Stimulated activated effector memory CD8-positive, alpha-beta T cell treated with anti-CD3 and anti-CD28 coated beads, Interleukin-12 subunit alpha, Interleukin-12 subunit beta, amount 100 ng/mL, for 72 hours (primary cell): ENCODE measurements around the gene RXRA.

Source experiments
- ATAC-seq: fragments of 150-1000 bp; cut with Tn5 transposase; 2 replicates; pipeline ENCODE4 v1.10.0; 2021
- DNase-seq, 2 donors: peaks; one replicate each; pipeline ENCODE4 v3.0.0; 2021 to 2022; ENCODE audit warnings: low spot score in 2 of 2
- H3K27ac Mint-ChIP-seq: one replicate; pipeline ENCODE4 v1.8.0; 2022; ENCODE audit warnings: mild to moderate bottlenecking, mixed read lengths
- H3K36me3 Mint-ChIP-seq: one replicate; pipeline ENCODE4 v1.8.0; 2022; ENCODE audit warnings: mild to moderate bottlenecking, mixed read lengths
- H3K4me1 Mint-ChIP-seq: one replicate; pipeline ENCODE4 v1.8.0; 2022; ENCODE audit warnings: mixed read lengths
- H3K4me3 Mint-ChIP-seq: one replicate; pipeline ENCODE4 v1.8.0; 2022; ENCODE audit warnings: mild to moderate bottlenecking, mixed read lengths
- H3K9me3 Mint-ChIP-seq: one replicate; pipeline ENCODE4 v1.8.0; 2022; ENCODE audit warnings: mixed read lengths

Gene RXRA

GRCh38 chr9:134324359-134325095, 1.7 kb upstream of the RXRA start:
- H3K27ac Mint-ChIP-seq = peak overlapping the region; percentile 34
- H3K4me1 Mint-ChIP-seq = peaks cover 15% of the 10 kb centered on the region
- no peaks in the 10 kb centered on the region for H3K9me3 Mint-ChIP-seq
- no peaks in the 10 kb centered on the region for H3K36me3 Mint-ChIP-seq
- peak overlapping the region; percentile 68 for H3K4me3 Mint-ChIP-seq
- peak; percentile 50 for ATAC-seq
- DNase-seq = no peak

- Mint-ChIP-seq H3K4me1 (peaks cover 23% of the 10 kb centered on the region), H3K4me3 (peak overlapping the region; percentile 68), H3K27ac (no peak overlapping the region), H3K9me3 (no peaks in the 10 kb centered on the region), H3K36me3 (no peaks in the 10 kb centered on the region)
- no peak for DNase-seq
- ATAC-seq = peak; percentile 4
Measured at GRCh38 chr9:134325096-134325812, 1.0 kb upstream of the RXRA start.

- H3K4me1 Mint-ChIP-seq = peaks cover 29% of the 10 kb centered on the region
- no peak for ATAC-seq
- no peaks in the 10 kb centered on the region for H3K9me3 Mint-ChIP-seq
- H3K36me3 Mint-ChIP-seq = no peaks in the 10 kb centered on the region
- no peak for DNase-seq
- H3K27ac Mint-ChIP-seq = no peak overlapping the region
- H3K4me3 Mint-ChIP-seq = peak overlapping the region; percentile 47
Measured at GRCh38 chr9:134326724-134327601, 708 bp downstream of the RXRA start.

GRCh38 chr9:134327671-134328231, 1.5 kb downstream of the RXRA start:
- Mint-ChIP-seq H3K4me3 (peak overlapping the region; percentile 47), H3K27ac (no peak overlapping the region), H3K4me1 (peaks cover 29% of the 10 kb centered on the region), H3K36me3 (no peaks in the 10 kb centered on the region), H3K9me3 (no peaks in the 10 kb centered on the region)
- DNase-seq (no peak), ATAC-seq (no peak)

- no peaks in the 10 kb centered on the region for H3K9me3 Mint-ChIP-seq
- H3K36me3 Mint-ChIP-seq = no peaks in the 10 kb centered on the region
- ATAC-seq = no peak
- no peak overlapping the region for H3K27ac Mint-ChIP-seq
- H3K4me3 Mint-ChIP-seq = peak overlapping the region; percentile 47
- DNase-seq = no peak
- H3K4me1 Mint-ChIP-seq = peaks cover 29% of the 10 kb centered on the region
Measured at GRCh38 chr9:134328341-134328840, 2.1 kb downstream of the RXRA start.

GRCh38 chr9:134328841-134329575, 2.8 kb downstream of the RXRA start:
- DNase-seq = no peak

GRCh38 chr9:134329576-134329855, 3.3 kb downstream of the RXRA start:
- Mint-ChIP-seq H3K4me3 (no peak overlapping the region), H3K9me3 (no peaks in the 10 kb centered on the region), H3K4me1 (peaks cover 25% of the 10 kb centered on the region), H3K36me3 (no peaks in the 10 kb centered on the region), H3K27ac (no peak overlapping the region)
- ATAC-seq = no peak
- DNase-seq = no peak

More at GRCh38 chr9:134328841-134329575, 2.8 kb downstream of the RXRA start:
- no peak for ATAC-seq
- Mint-ChIP-seq H3K27ac (no peak overlapping the region), H3K4me3 (no peak overlapping the region), H3K9me3 (no peaks in the 10 kb centered on the region), H3K36me3 (no peaks in the 10 kb centered on the region), H3K4me1 (peaks cover 28% of the 10 kb centered on the region)

GRCh38 chr9:134329886-134330285, 3.6 kb downstream of the RXRA start:
- H3K4me3 Mint-ChIP-seq = no peak overlapping the region
- H3K9me3 Mint-ChIP-seq = no peaks in the 10 kb centered on the region
- no peak for DNase-seq
- no peak for ATAC-seq
- H3K4me1 Mint-ChIP-seq = peaks cover 25% of the 10 kb centered on the region
- H3K27ac Mint-ChIP-seq = no peak overlapping the region
- H3K36me3 Mint-ChIP-seq = no peaks in the 10 kb centered on the region

- DNase-seq (no peak), ATAC-seq (no peak)
- H3K27ac Mint-ChIP-seq = no peak overlapping the region
- H3K4me1 Mint-ChIP-seq = peaks cover 30% of the 10 kb centered on the region
- no peaks in the 10 kb centered on the region for H3K9me3 Mint-ChIP-seq
- H3K4me3 Mint-ChIP-seq = no peak overlapping the region
- H3K36me3 Mint-ChIP-seq = no peaks in the 10 kb centered on the region
Measured at GRCh38 chr9:134330590-134330989, 4.3 kb downstream of the RXRA start.

- no peak for DNase-seq
- H3K36me3 Mint-ChIP-seq = no peaks in the 10 kb centered on the region
Measured at GRCh38 chr9:134331186-134332025, 5.2 kb downstream of the RXRA start.

GRCh38 chr9:134332266-134332665, 6.0 kb downstream of the RXRA start:
- no peak overlapping the region for H3K27ac Mint-ChIP-seq
- no peaks in the 10 kb centered on the region for H3K9me3 Mint-ChIP-seq
- no peak overlapping the region for H3K4me3 Mint-ChIP-seq
- H3K36me3 Mint-ChIP-seq = no peaks in the 10 kb centered on the region
- DNase-seq = no peak
- H3K4me1 Mint-ChIP-seq = peaks cover 32% of the 10 kb centered on the region
- no peak for ATAC-seq

More at GRCh38 chr9:134331186-134332025, 5.2 kb downstream of the RXRA start:
- no peak for ATAC-seq
- Mint-ChIP-seq H3K27ac (no peak overlapping the region), H3K9me3 (no peaks in the 10 kb centered on the region), H3K4me3 (no peak overlapping the region), H3K4me1 (peaks cover 30% of the 10 kb centered on the region)

- Mint-ChIP-seq H3K27ac (no peak overlapping the region), H3K36me3 (no peaks in the 10 kb centered on the region)
Measured at GRCh38 chr9:134332841-134333233, 6.6 kb downstream of the RXRA start.

GRCh38 chr9:134333234-134333873, 7.1 kb downstream of the RXRA start:
- no peak overlapping the region for H3K27ac Mint-ChIP-seq
- H3K9me3 Mint-ChIP-seq = no peaks in the 10 kb centered on the region
- H3K4me3 Mint-ChIP-seq = no peak overlapping the region
- DNase-seq = no peak
- peaks cover 38% of the 10 kb centered on the region for H3K4me1 Mint-ChIP-seq
- H3K36me3 Mint-ChIP-seq = no peaks in the 10 kb centered on the region
- ATAC-seq = no peak

More at GRCh38 chr9:134332841-134333233, 6.6 kb downstream of the RXRA start:
- H3K4me3 Mint-ChIP-seq = no peak overlapping the region
- no peak for ATAC-seq
- no peak for DNase-seq
- H3K9me3 Mint-ChIP-seq = no peaks in the 10 kb centered on the region
- peaks cover 38% of the 10 kb centered on the region for H3K4me1 Mint-ChIP-seq
